ENCODE measurements around the gene GPR137C. TPM values are rescaled to one million over a fixed set of nuclear protein-coding genes. Genes with fewer than 3 reads are reported as not detected.

GPR137C gene
- total RNA-seq, 1 donor from 2014 or later, result 0.99 TPM

- no peaks in the 10 kb centered on the region for H3K27me3 Mint-ChIP-seq (ENCODE audit: low read depth)
- no peaks in the 10 kb centered on the region for H3K9me3 Mint-ChIP-seq (ENCODE audit: low read depth)
- TF ChIP-seq CTCF (IDR thresholded peaks at IDR 0.05), result no peak
- no peak for DNase-seq (ENCODE audit: low spot score)
- peaks cover 35% of the 10 kb centered on the region for H3K4me1 Mint-ChIP-seq (ENCODE audit: low read depth)
- H3K27ac Mint-ChIP-seq (ENCODE audit: unreplicated experiment), result peak overlapping the region; percentile 83
- peak overlapping the region; percentile 82 for H3K4me3 Mint-ChIP-seq (ENCODE audit: unreplicated experiment)
- no peaks in the 10 kb centered on the region for H3K36me3 Mint-ChIP-seq (ENCODE audit: low read depth)
These were observed 1.4 kb upstream of the GPR137C start for GRCh38 chr14:52551205-52551604.

- DNase-seq (ENCODE audit: low spot score), result no peak
- Mint-ChIP-seq H3K27me3 (ENCODE audit: low read depth) (no peaks in the 10 kb centered on the region), H3K9me3 (ENCODE audit: low read depth) (no peaks in the 10 kb centered on the region), H3K4me3 (ENCODE audit: unreplicated experiment) (peak overlapping the region; percentile 82), H3K36me3 (ENCODE audit: low read depth) (no peaks in the 10 kb centered on the region), H3K27ac (ENCODE audit: unreplicated experiment) (peak overlapping the region; percentile 83), H3K4me1 (ENCODE audit: low read depth) (peaks cover 30% of the 10 kb centered on the region)
- TF ChIP-seq CTCF (IDR thresholded peaks at IDR 0.05), result peak; percentile 73
These were observed 957 bp upstream of the GPR137C start for GRCh38 chr14:52551696-52552062.

- Mint-ChIP-seq H3K36me3 (ENCODE audit: low read depth) (no peaks in the 10 kb centered on the region), H3K27me3 (ENCODE audit: low read depth) (no peaks in the 10 kb centered on the region), H3K4me3 (ENCODE audit: unreplicated experiment) (peak overlapping the region; percentile 87), H3K27ac (ENCODE audit: unreplicated experiment) (peak overlapping the region; percentile 75), H3K4me1 (ENCODE audit: low read depth) (peaks cover 22% of the 10 kb centered on the region), H3K9me3 (ENCODE audit: low read depth) (no peaks in the 10 kb centered on the region)
- DNase-seq (ENCODE audit: low spot score), result no peak
- TF ChIP-seq CTCF (IDR thresholded peaks at IDR 0.05), result no peak
These were observed 500 bp downstream of the GPR137C start for GRCh38 chr14:52553002-52553670.

- no peak for DNase-seq (ENCODE audit: low spot score)
- Mint-ChIP-seq H3K27me3 (ENCODE audit: low read depth) (no peaks in the 10 kb centered on the region), H3K4me1 (ENCODE audit: low read depth) (peaks cover 22% of the 10 kb centered on the region), H3K4me3 (ENCODE audit: unreplicated experiment) (peak overlapping the region; percentile 87), H3K9me3 (ENCODE audit: low read depth) (peaks cover 4% of the 10 kb centered on the region), H3K36me3 (ENCODE audit: low read depth) (peaks cover 3% of the 10 kb centered on the region), H3K27ac (ENCODE audit: unreplicated experiment) (peak overlapping the region; percentile 57)
- TF ChIP-seq CTCF (IDR thresholded peaks at IDR 0.05), result no peak
These were observed 1.3 kb downstream of the GPR137C start for GRCh38 chr14:52553671-52554575.

GRCh38 chr14:52558688-52559087 is 6.1 kb downstream of the GPR137C start:
- peaks cover 4% of the 10 kb centered on the region for H3K4me1 Mint-ChIP-seq (ENCODE audit: low read depth)
- peaks cover 8% of the 10 kb centered on the region for H3K36me3 Mint-ChIP-seq (ENCODE audit: low read depth)
- no peak overlapping the region for H3K27ac Mint-ChIP-seq (ENCODE audit: unreplicated experiment)
- no peaks in the 10 kb centered on the region for H3K27me3 Mint-ChIP-seq (ENCODE audit: low read depth)
- H3K9me3 Mint-ChIP-seq (ENCODE audit: low read depth), result peaks cover 4% of the 10 kb centered on the region
- DNase-seq (ENCODE audit: low spot score), result no peak
- no peak overlapping the region for H3K4me3 Mint-ChIP-seq (ENCODE audit: unreplicated experiment)
- no peak for TF ChIP-seq CTCF (IDR thresholded peaks at IDR 0.05)
